SJSA1 (cell line): ENCODE data around the gene LAMA1. TPM values are rescaled to one million over a fixed set of nuclear protein-coding genes. Genes with fewer than 3 reads are reported as not detected.
A peak's percentile ranks its signal among the peaks of the same experiment; 100 is the strongest.

Experiments used
- DNase-seq, 2 experiments: peaks; one replicate each; pipeline ENCODE4 v3.0.0-alpha.2; 2015 to 2020; ENCODE audit warnings: low spot score in 2 of 2, low read depth in 1 of 2
- H3K27ac ChIP-seq: fragments of 250-450 bp; sonication (Bioruptor Pico); 2 replicates; pipeline ENCODE4 v1.5.1; 2020; ENCODE audit warnings: mild to moderate bottlenecking, moderate library complexity
- H3K27me3 ChIP-seq: fragments of 250-450 bp; sonication (Bioruptor Pico); replicated peaks from 2 replicates; pipeline ENCODE4 v1.5.1; 2020; ENCODE audit warnings: mild to moderate bottlenecking, moderate library complexity
- H3K36me3 ChIP-seq: fragments of 250-450 bp; sonication (Bioruptor Pico); 2 replicates; pipeline ENCODE4 v1.5.1; 2020; ENCODE audit warnings: mild to moderate bottlenecking
- H3K4me1 ChIP-seq: fragments of 250-450 bp; sonication (Bioruptor Pico); replicated peaks from 2 replicates; pipeline ENCODE4 v1.6.1; 2021; ENCODE audit warnings: mild to moderate bottlenecking
- H3K4me3 ChIP-seq: fragments of 250-450 bp; sonication (Bioruptor Pico); 2 replicates; pipeline ENCODE4 v1.5.1; 2020; ENCODE audit warnings: mild to moderate bottlenecking
- H3K9me3 ChIP-seq: fragments of 250-450 bp; sonication (Bioruptor Pico); replicated peaks from 2 replicates; pipeline ENCODE4 v1.5.1; 2020; ENCODE audit warnings: mild to moderate bottlenecking
- total RNA-seq: library from RNA; depleted of rRNA; stranded (reverse); fragments of >200 nt; shearing (Covaris generic); gene quantifications from 2 replicates; pipeline ENCODE4 v1.2.3, GENCODE V29; 2014; rRNA removed

Gene LAMA1
- total RNA-seq, 1 experiment from 2014 or later: 6.4 TPM

DNA sequence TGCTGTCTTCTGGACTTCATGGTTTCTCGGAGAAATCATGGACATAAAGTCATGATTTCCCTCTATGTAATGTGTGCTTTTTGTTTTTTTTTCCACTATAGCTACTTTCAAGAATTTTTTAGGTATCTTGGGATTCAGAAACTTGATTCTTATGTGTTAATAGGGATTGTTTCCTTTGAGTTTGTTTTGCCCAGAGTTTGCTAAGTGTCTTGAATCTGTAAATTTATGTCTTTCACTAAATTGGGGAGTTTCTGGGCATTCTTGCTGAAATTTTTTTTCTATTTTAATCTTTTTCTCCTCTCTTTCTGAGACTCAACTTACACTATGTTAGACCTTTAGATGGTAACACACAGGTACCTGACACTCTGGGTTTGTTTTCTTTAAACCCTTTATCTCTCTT is 182.7 kb downstream of the LAMA1 start:
- no peaks in the 10 kb centered on the region for H3K9me3 ChIP-seq
- peaks cover 19% of the 10 kb centered on the region for H3K27me3 ChIP-seq
- no peak overlapping the region for H3K27ac ChIP-seq
- DNase-seq: no peak
- no peak overlapping the region for H3K4me3 ChIP-seq
- no peaks in the 10 kb centered on the region for H3K4me1 ChIP-seq
- no peaks in the 10 kb centered on the region for H3K36me3 ChIP-seq

DNA sequence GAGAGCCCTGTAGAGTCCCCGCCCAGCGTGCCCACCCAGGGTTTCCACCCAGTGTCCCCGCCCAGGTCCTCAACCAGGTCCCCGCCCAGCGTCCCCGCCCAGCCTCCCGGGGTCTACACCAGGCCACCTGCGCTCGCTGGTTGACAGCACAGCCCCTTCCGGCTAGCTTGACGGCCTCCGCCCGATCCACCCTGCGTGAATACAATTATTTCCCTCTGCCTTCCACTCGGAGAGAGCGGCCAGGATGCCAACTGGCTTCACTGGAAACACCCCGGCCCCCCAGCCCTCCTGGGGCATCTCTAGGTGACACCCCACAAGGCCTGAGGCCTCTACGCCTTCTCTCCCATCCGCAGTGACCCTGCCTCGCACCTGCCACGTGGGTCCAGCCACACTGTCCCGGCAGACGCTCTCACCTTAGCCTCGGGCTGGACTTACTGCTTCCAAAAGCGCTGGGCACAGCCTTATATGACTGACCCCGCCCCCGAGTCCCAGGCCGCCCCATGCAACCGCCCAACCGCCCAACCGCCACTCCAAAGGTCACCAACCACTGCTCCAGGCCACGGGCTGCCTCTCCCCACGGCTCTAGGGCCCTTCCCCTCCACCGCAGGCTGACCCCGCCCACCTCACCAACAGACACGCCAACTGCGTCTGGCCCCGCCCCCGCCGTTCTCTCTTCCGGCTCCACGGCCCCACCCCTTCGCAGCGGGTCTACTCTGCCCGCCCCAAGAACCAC is 188.1 kb downstream of the LAMA1 start:
- no peak overlapping the region for H3K4me3 ChIP-seq
- H3K36me3 ChIP-seq: no peaks in the 10 kb centered on the region
- H3K9me3 ChIP-seq: no peaks in the 10 kb centered on the region
- H3K4me1 ChIP-seq: no peaks in the 10 kb centered on the region
- no peak overlapping the region for H3K27ac ChIP-seq
- DNase-seq: no peak
- no peaks in the 10 kb centered on the region for H3K27me3 ChIP-seq

DNA sequence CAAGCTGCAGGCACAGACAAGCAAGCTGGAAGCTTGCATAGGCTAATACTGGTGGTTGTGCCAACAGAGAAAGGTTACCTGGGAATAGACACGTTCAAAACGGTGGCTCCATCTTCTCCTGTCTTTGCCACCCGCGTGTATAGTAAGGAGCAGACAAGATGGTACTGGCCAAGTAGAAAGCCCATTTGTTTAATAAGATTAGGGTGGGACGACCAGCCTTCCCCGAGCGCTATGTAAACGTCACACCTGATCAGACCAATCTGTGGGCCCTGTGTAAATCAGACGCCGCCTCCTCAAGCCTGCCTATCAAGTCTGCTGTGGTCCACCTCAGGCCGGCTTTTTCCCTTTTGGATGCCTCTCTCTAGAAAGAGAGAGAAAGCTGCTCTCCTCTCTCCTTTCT is 189.2 kb downstream of the LAMA1 start:
- Histone ChIP-seq H3K36me3 (no peaks in the 10 kb centered on the region), H3K4me1 (no peaks in the 10 kb centered on the region), H3K9me3 (no peaks in the 10 kb centered on the region), H3K4me3 (no peak overlapping the region), H3K27ac (no peak overlapping the region), H3K27me3 (no peaks in the 10 kb centered on the region)
- DNase-seq: no peak

DNA sequence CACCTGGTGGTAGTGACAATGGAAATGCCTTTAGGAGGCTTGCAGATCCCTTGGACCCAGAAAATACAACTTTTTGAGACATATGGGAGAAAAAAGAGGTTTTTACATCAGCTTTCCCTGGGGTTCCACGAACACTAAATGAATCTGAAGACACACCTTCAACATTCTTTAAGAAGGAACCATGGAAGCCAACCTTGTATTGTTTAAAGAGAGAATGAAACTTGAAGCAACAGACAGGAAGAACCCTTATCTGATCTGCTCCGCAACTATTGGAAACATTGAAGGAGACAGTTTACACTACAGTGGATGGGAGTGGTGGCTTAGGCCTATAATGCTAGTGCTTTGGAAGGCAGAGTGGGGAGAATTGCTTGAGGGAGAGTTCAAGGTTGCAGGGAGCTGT is 190.4 kb downstream of the LAMA1 start:
- Histone ChIP-seq H3K27ac (no peak overlapping the region), H3K27me3 (no peaks in the 10 kb centered on the region), H3K36me3 (no peaks in the 10 kb centered on the region), H3K4me3 (no peak overlapping the region), H3K9me3 (no peaks in the 10 kb centered on the region), H3K4me1 (no peaks in the 10 kb centered on the region)
- DNase-seq: no peak

DNA sequence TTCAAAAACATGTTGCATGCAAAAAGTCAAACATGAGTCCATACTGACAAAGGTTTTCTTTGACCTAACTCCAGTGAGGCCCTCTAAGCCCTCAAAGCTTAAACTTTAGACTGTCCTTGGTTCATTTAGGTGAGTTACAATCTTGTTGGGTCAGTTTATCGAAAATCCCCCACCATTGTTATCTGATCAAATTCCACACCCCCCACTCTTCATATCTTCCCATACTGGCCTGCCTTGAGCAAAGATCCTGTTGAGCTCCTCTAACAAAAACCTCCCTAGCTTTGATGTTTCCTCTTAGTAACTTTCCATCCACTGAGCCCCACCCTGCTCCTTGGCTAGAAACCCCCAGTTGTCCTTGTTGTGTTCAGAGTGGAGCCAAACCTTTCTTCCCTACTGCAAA is 194.4 kb downstream of the LAMA1 start:
- H3K4me1 ChIP-seq: no peaks in the 10 kb centered on the region
- H3K27ac ChIP-seq: no peak overlapping the region
- no peaks in the 10 kb centered on the region; the same call in 1 of the 2 replicates for H3K27me3 ChIP-seq
- DNase-seq: no peak
- H3K36me3 ChIP-seq: no peaks in the 10 kb centered on the region
- H3K9me3 ChIP-seq: no peaks in the 10 kb centered on the region
- no peak overlapping the region for H3K4me3 ChIP-seq

DNA sequence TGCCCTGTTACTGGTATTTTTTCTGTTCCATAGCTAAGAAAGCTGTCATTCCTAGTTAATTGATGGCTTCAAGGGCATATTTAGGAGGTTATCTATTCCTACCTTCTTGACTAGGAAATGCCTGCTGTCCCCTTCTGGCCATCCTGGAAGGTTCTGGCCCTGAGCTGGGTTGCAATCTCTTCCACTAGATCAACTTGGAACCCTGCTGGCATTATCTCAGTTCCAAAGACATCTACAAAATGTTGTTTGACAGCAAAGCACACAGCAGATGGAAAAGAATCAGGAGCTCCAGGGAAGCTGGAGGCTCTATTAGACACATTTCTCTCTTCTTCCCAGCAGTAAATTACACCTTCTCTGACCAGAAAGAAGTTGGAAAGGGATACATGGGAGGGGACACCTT is 196.0 kb downstream of the LAMA1 start:
- Histone ChIP-seq H3K27me3 (no peaks in the 10 kb centered on the region; the same call in 1 of the 2 replicates), H3K4me3 (no peak overlapping the region), H3K27ac (no peak overlapping the region), H3K36me3 (no peaks in the 10 kb centered on the region), H3K9me3 (no peaks in the 10 kb centered on the region), H3K4me1 (no peaks in the 10 kb centered on the region)
- no peak for DNase-seq

DNA sequence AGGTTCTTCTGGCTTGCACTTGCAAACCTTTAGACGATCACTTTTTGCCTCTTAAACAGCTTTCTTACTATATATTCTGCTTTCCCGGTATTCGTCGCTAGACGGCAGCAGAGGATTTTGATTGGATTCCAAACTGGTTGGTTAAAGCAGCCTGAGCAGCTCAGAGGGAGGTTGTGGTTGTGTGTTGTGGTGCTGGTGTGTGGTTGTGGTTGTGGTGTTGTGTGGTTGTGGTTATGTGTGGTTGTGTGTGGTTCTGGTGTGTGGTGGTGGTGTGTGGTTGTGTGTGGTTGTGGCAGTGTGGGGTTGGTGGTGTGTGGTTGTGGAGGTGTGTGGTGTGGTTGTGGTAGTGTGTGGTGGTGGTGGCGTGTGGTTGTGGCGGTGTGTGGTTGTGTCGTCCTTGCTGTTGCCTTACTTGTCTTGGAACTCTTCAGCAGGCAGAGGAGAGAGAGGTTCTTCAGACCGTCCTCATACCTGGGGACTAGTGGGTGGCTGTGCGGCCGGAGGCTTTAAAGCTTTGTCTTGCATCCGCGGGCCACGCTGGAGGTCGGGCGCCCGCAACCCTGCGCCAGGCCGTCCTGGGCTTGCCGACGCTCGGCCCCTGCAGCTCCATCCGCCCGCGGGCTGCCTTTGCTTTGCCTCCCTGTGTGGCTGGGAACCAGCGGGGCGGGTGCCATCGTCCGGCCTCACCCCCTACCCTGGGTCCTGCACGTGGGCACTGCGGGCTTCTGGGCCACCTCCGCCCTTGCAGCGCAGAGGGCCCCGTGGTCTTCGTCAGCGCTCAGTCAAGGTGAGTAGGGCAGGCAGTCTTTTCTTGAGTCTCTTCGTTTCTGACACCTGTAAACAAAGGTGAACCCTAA is 197.3 kb downstream of the LAMA1 start:
- Histone ChIP-seq H3K36me3 (no peaks in the 10 kb centered on the region), H3K4me1 (no peaks in the 10 kb centered on the region), H3K27me3 (no peaks in the 10 kb centered on the region; the same call in 1 of the 2 replicates), H3K9me3 (no peaks in the 10 kb centered on the region), H3K27ac (no peak overlapping the region), H3K4me3 (no peak overlapping the region)
- peak; percentile 31 to 61 for DNase-seq

DNA sequence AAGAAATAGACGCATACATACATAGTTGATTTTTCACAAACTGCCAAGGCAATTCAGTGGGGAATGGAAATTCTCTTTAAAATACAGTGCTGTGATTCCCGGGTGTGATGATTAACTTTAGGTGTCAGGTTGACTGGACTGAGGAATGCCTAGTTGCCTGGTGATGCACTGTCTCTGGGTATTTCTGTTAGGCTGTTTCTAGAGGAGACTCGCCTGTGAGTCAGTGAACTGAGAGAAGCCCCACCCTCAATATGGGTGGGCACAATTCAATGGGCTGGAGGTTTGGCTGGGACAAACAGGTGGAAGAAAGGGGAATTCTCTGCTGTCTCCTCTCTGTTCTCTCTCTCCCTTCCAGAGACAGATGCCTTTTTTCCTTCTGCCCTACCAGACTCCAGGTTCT is 200.5 kb downstream of the LAMA1 start:
- no peaks in the 10 kb centered on the region for H3K9me3 ChIP-seq

DNA sequence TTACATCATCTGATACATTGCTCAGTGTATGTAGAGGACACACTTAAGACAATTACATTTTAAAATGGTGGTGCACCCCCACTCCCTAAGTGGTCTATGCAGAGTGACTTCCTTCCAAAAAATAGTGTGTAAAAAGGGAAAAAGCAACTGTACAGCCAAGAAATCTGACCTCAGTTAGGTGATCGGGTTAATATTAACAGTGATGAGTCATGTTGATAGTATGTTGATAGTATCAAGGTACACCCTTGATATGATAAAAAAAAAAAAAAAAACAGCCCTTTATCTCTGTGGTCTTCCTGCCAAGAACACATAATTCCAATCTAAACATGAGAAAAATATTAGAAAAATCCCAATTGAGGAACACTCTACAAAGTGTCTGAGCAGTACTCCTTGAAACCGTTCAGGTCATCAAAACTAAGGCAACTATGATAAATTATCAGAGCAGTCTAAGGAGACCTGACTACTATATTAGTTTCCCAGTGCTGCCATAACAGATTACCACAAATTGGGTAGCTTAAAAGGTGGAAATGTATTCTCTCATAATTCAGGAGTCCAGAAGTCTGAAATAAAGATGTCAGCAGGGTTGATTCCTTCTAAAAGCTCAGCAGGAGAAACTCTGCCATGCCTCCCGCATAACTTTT is 216.2 kb downstream of the LAMA1 start:
- no peaks in the 10 kb centered on the region for H3K36me3 ChIP-seq
- no peak overlapping the region for H3K4me3 ChIP-seq
- no peak for DNase-seq
- no peak overlapping the region for H3K27ac ChIP-seq
- no peaks in the 10 kb centered on the region for H3K27me3 ChIP-seq
- no peaks in the 10 kb centered on the region for H3K4me1 ChIP-seq
- H3K9me3 ChIP-seq: no peaks in the 10 kb centered on the region

More for the DNA sequence above, 200.5 kb downstream of the LAMA1 start:
- Histone ChIP-seq H3K27ac (no peak overlapping the region), H3K36me3 (no peaks in the 10 kb centered on the region), H3K4me1 (no peaks in the 10 kb centered on the region), H3K27me3 (peaks cover 3% of the 10 kb centered on the region; the same call in 1 of the 2 replicates), H3K4me3 (no peak overlapping the region)
- no peak for DNase-seq

DNA sequence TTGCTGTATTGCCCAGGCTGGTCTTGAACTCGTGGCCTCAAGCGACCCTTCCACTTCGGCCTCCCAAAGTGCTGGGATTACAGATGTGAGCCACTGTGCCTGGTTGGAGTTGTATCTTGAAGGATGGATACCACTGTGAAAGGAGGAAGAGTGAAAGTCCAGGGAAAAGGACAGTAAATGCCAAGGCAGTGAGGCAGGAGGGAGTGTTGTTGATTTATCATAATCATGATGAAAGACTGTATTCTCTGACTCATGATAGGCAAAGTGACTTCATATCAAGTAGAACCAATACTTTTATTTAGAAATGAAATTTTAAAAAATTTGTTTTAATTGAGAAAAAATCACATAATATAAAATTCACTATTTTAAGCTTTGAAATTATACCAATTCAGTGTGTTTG is 225.8 kb downstream of the LAMA1 start:
- no peaks in the 10 kb centered on the region for H3K27me3 ChIP-seq
- H3K4me3 ChIP-seq: no peak overlapping the region
- no peaks in the 10 kb centered on the region for H3K9me3 ChIP-seq
- H3K27ac ChIP-seq: no peak overlapping the region
- H3K4me1 ChIP-seq: no peaks in the 10 kb centered on the region
- no peaks in the 10 kb centered on the region for H3K36me3 ChIP-seq
- no peak for DNase-seq

Other genes with a start within 250 kb of the LAMA1 start
- gene LRRC30, start 113.3 kb upstream of the LAMA1 start, total RNA-seq: not detected in 2 replicates